Mesodermal cell (in vitro differentiated cells): ENCODE data around the gene DRAP1.

Experiments
- H3K27ac ChIP-seq: 2 replicates; pipeline ENCODE4 v1.7.0; 2013; ENCODE audit warnings: mild to moderate bottlenecking, low read depth, low read length, moderate library complexity; ENCODE audit not compliant: severe bottlenecking
- H3K36me3 ChIP-seq: 2 replicates; pipeline ENCODE4 v1.7.1; 2013; ENCODE audit warnings: mild to moderate bottlenecking, low read length, moderate library complexity; ENCODE audit not compliant: control insufficient read depth, insufficient read depth
- H3K4me1 ChIP-seq: one replicate; pipeline ENCODE4 v1.7.1; 2013; ENCODE audit warnings: mild to moderate bottlenecking, low read length; ENCODE audit not compliant: insufficient read depth, control insufficient read depth, poor library complexity, severe bottlenecking
- H3K4me3 ChIP-seq: 2 replicates; pipeline ENCODE4 v1.7.0; 2013; ENCODE audit warnings: low read length, control low read depth, mild to moderate bottlenecking; ENCODE audit not compliant: insufficient read depth, poor library complexity, severe bottlenecking; ENCODE audit errors: extremely low read depth
- H3K9me3 ChIP-seq: 2 replicates; pipeline ENCODE4 v1.7.1; 2013; ENCODE audit warnings: mild to moderate bottlenecking, low read length, moderate library complexity; ENCODE audit not compliant: control insufficient read depth
- WGBS, 2 experiments: methylation state at CpG; one replicate each; pipeline ENCODE4 v1.1.5; 2013; ENCODE audit warnings: missing lambda C conversion rate in 2 of 2; ENCODE audit not compliant: insufficient coverage in 2 of 2; 5-methylcytosine and 5-hydroxymethylcytosine counted together

DRAP1 gene

GRCh38 chr11:65921876-65922275 is 2.6 kb downstream of the DRAP1 start:
- no peak overlapping the region for H3K27ac ChIP-seq
- no peaks in the 10 kb centered on the region for H3K9me3 ChIP-seq
- 92 to 94% methylated on average over 5 to 10 of the region's 10 CpGs for WGBS, 2 experiments
- H3K36me3 ChIP-seq: peaks cover 51% of the 10 kb centered on the region
- H3K4me3 ChIP-seq: no peak overlapping the region
- H3K4me1 ChIP-seq: peaks cover 20% of the 10 kb centered on the region

GRCh38 chr11:65922565-65922964 is 3.3 kb downstream of the DRAP1 start:
- Histone ChIP-seq H3K36me3 (peaks cover 44% of the 10 kb centered on the region), H3K4me3 (no peak overlapping the region), H3K4me1 (peaks cover 13% of the 10 kb centered on the region), H3K27ac (no peak overlapping the region), H3K9me3 (no peaks in the 10 kb centered on the region)
- WGBS, 2 experiments: 100% methylated on average over 3 of the region's 3 CpGs

- H3K9me3 ChIP-seq: no peaks in the 10 kb centered on the region
- H3K4me3 ChIP-seq: no peak overlapping the region
- peaks cover 5% of the 10 kb centered on the region for H3K4me1 ChIP-seq
- WGBS, 2 experiments: 83% methylated on average over 1 of the region's 2 CpGs; no CpG with 5 or more reads in 1 of the 2 experiments
- H3K27ac ChIP-seq: no peak overlapping the region
- peaks cover 39% of the 10 kb centered on the region for H3K36me3 ChIP-seq
These were observed 6.2 kb downstream of the DRAP1 start for GRCh38 chr11:65925397-65925796.

GRCh38 chr11:65927904-65928397 is 8.7 kb downstream of the DRAP1 start:
- H3K4me3 ChIP-seq: no peak overlapping the region
- H3K9me3 ChIP-seq: no peaks in the 10 kb centered on the region
- WGBS, 2 experiments: 76 to 89% methylated on average over 6 to 8 of the region's 9 CpGs
- no peak overlapping the region for H3K27ac ChIP-seq
- peaks cover 14% of the 10 kb centered on the region for H3K36me3 ChIP-seq
- H3K4me1 ChIP-seq: peaks cover 9% of the 10 kb centered on the region

DNA sequence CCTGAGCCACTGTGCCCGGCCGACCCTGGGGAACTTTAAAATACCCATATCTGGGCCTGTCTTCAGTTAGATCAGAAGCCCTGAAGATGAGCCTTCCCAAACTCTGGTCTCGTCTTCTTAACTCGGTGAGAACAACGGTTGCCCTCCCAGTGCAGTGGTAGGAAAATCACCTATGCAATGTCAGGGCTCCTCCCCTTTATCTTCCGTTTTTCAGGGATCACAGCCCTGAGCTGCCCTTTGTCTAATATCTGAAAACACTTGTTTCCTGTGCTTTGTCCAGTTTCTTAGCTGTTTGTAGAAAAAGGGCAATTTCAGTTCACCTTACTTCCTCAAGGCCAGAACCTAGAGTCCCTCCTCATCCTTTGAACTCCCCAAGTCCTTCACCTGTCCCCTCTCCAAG is 9.4 kb downstream of the DRAP1 start:
- Histone ChIP-seq H3K36me3 (peaks cover 8% of the 10 kb centered on the region), H3K27ac (no peak overlapping the region), H3K4me1 (peaks cover 9% of the 10 kb centered on the region), H3K4me3 (no peak overlapping the region), H3K9me3 (no peaks in the 10 kb centered on the region)
- 87 to 91% methylated on average over 5 to 6 of the region's 6 CpGs for WGBS, 2 experiments

- Histone ChIP-seq H3K4me3 (no peak overlapping the region), H3K27ac (peak overlapping the region; percentile 23), H3K9me3 (no peaks in the 10 kb centered on the region), H3K36me3 (no peaks in the 10 kb centered on the region), H3K4me1 (peaks cover 9% of the 10 kb centered on the region)
- 79 to 86% methylated on average over 7 to 9 of the region's 13 CpGs for WGBS, 2 experiments
These were observed 12.7 kb downstream of the DRAP1 start for GRCh38 chr11:65931773-65932557.

DNA sequence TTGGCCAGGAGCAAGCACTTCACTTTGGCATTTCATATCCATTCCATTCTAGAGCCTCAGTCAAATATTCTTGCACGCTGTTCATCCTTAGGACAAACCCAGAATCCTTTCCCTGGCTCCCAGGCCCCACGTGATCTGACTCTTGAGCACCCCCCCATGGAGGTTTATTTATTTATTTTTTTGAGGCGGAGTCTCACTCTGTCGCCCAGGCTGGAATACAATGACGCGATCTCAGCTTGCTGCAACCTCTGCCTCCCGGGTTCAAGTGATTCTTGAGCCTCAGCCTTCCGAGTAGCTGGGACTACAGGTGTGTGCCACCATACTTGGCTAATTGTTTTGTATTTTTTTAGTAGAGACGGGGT is 13.3 kb downstream of the DRAP1 start:
- no peak overlapping the region for H3K27ac ChIP-seq
- 65 to 66% methylated on average over 7 of the region's 9 CpGs for WGBS, 2 experiments
- H3K4me3 ChIP-seq: no peak overlapping the region
- no peaks in the 10 kb centered on the region for H3K9me3 ChIP-seq
- H3K4me1 ChIP-seq: peaks cover 9% of the 10 kb centered on the region
- no peaks in the 10 kb centered on the region for H3K36me3 ChIP-seq

DNA sequence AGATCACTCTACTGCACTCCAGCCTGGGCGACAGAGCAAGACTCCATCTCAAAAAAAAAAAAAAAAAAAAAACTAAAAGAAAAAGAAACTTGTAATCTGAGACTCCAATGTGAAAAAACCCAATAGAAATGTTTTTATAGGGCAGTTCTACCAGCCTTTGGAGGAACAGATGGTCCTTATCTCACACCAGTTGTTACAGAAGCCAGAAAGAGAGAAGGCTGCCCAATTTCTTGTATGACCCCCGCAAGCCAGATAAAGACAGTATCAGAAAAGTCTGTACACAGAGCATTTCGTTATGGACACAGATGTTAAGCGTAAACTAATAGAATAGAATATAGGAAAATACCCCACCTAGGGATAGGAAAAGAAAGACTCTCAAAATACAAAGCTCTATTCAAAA is 14.8 kb downstream of the DRAP1 start:
- Histone ChIP-seq H3K4me3 (no peak overlapping the region), H3K27ac (no peak overlapping the region), H3K36me3 (no peaks in the 10 kb centered on the region), H3K9me3 (no peaks in the 10 kb centered on the region), H3K4me1 (peaks cover 9% of the 10 kb centered on the region)
- WGBS, 2 experiments: 100% methylated on average over 1 of the region's 4 CpGs

DNA sequence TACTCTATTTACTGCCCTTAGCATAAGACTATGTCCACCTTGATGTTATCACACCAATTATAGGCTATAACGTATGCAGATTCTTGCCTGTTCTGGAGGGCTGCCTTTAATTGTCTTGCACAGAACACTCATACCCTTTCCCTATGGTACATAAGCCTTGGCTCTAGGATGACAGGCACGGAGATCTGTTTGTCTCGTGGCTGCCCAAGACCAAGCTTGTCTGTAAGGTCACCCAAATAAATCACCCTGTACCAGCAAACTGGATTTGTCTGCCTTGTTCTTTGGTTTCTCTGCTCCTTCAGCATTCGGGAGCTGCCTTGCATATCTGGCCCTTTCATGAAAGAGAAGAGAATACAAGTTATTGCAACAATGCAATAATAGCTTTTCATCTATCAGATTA is 18.5 kb downstream of the DRAP1 start:
- H3K27ac ChIP-seq: no peak overlapping the region
- H3K9me3 ChIP-seq: no peaks in the 10 kb centered on the region
- 75 to 88% methylated on average over 2 to 3 of the region's 4 CpGs for WGBS, 2 experiments
- peaks cover 4% of the 10 kb centered on the region for H3K4me1 ChIP-seq
- H3K4me3 ChIP-seq: no peak overlapping the region
- H3K36me3 ChIP-seq: no peaks in the 10 kb centered on the region

GRCh38 chr11:65941720-65942310 is 22.6 kb downstream of the DRAP1 start:
- Histone ChIP-seq H3K27ac (no peak overlapping the region), H3K9me3 (no peaks in the 10 kb centered on the region), H3K4me1 (peaks cover 11% of the 10 kb centered on the region), H3K4me3 (no peak overlapping the region), H3K36me3 (no peaks in the 10 kb centered on the region)
- WGBS, 2 experiments: 81 to 87% methylated on average over 7 to 8 of the region's 9 CpGs

DNA sequence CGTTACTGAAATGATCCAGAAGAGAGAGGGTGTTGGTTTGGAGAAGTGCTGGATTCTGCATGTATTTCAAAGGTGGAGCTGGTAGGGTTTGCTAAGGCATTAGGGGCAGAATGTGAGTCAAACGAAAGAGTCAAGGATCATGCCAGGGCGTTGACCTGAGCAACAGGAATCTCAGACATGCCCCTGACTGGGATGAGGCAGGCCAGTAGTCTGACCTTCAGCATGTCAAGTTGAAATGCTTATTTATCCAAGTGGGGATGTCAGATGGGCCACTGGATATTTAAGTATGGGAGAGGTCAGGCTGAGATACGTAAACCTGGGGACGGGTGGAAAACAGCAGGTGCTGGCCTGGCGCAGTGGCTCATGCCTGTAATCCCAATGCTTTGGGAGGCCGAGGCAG is 23.3 kb downstream of the DRAP1 start:
- Histone ChIP-seq H3K9me3 (no peaks in the 10 kb centered on the region), H3K27ac (no peak overlapping the region), H3K4me3 (no peak overlapping the region), H3K4me1 (peaks cover 11% of the 10 kb centered on the region), H3K36me3 (no peaks in the 10 kb centered on the region)
- 91 to 92% methylated on average over 7 of the region's 7 CpGs for WGBS, 2 experiments
